ENCODE results near the gene PPP1R37. TPM values are rescaled to one million over a fixed set of nuclear protein-coding genes. Genes with fewer than 3 reads are reported as not detected.

The PPP1R37 gene
- total and polyA plus RNA-seq, 2 experiments from 2014 or later, result 11.8 to 51.8 TPM

- TF ChIP-seq, protein P1, sequence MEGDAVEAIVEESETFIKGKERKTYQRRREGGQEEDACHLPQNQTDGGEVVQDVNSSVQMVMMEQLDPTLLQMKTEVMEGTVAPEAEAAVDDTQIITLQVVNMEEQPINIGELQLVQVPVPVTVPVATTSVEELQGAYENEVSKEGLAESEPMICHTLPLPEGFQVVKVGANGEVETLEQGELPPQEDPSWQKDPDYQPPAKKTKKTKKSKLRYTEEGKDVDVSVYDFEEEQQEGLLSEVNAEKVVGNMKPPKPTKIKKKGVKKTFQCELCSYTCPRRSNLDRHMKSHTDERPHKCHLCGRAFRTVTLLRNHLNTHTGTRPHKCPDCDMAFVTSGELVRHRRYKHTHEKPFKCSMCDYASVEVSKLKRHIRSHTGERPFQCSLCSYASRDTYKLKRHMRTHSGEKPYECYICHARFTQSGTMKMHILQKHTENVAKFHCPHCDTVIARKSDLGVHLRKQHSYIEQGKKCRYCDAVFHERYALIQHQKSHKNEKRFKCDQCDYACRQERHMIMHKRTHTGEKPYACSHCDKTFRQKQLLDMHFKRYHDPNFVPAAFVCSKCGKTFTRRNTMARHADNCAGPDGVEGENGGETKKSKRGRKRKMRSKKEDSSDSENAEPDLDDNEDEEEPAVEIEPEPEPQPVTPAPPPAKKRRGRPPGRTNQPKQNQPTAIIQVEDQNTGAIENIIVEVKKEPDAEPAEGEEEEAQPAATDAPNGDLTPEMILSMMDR (IDR thresholded peaks at IDR 0.05; ENCODE audit: low read depth, low read length), result no peak
- Histone ChIP-seq H3K9me3 (ENCODE audit: low read depth) (no peaks in the 10 kb centered on the region), H3K4me1 (ENCODE audit: low read depth) (no peaks in the 10 kb centered on the region), H3K27ac (no peak overlapping the region), H3K27me3 (no peaks in the 10 kb centered on the region), H3K36me3 (no peaks in the 10 kb centered on the region), H3K4me3 (no peak overlapping the region)
- DNase-seq (ENCODE audit: low read depth in 1 of 2, low spot score in 1 of 2), result no peak
Measured at GRCh38 chr19:45110851-45111266, 17.9 kb downstream of the PPP1R37 start.

GRCh38 chr19:45112111-45112827 is 19.3 kb downstream of the PPP1R37 start:
- Histone ChIP-seq H3K36me3 (no peaks in the 10 kb centered on the region), H3K27me3 (no peaks in the 10 kb centered on the region), H3K4me3 (no peak overlapping the region), H3K27ac (no peak overlapping the region), H3K4me1 (ENCODE audit: low read depth) (peaks cover 4% of the 10 kb centered on the region), H3K9me3 (ENCODE audit: low read depth) (no peaks in the 10 kb centered on the region)
- TF ChIP-seq, protein P1 (IDR thresholded peaks at IDR 0.05; ENCODE audit: low read depth, low read length), result no peak
- DNase-seq (ENCODE audit: low read depth in 1 of 2, low spot score in 1 of 2), result no peak

DNA sequence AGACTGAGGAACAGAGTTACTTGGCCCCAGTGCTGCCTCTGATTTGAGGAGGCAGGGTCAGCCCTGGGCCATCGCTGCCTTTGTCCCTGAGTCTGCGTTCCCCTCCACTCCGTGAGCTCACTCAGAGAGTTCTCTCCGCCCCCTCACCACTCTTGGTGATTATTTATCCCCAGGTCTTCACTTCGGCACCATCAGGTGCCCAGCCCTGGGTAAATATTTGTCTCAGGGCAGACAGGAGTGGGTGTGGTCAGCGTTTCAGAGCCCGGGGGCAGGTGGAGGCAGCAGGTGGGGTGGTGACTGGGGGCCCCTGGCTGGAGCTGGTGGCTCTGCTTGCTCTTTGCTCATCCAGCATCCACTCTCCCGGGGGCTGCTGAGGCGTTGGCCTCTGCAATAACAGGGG is 20.6 kb downstream of the PPP1R37 start:
- TF ChIP-seq, protein P1 (IDR thresholded peaks at IDR 0.05; ENCODE audit: low read depth, low read length), result no peak
- no peak overlapping the region for H3K27ac ChIP-seq
- no peaks in the 10 kb centered on the region for H3K9me3 ChIP-seq (ENCODE audit: low read depth)
- H3K4me1 ChIP-seq (ENCODE audit: low read depth), result peaks cover 9% of the 10 kb centered on the region
- H3K4me3 ChIP-seq, result no peak overlapping the region
- H3K36me3 ChIP-seq, result no peaks in the 10 kb centered on the region
- no peaks in the 10 kb centered on the region for H3K27me3 ChIP-seq
- no peak for DNase-seq (ENCODE audit: low read depth in 1 of 2, low spot score in 1 of 2)

DNA sequence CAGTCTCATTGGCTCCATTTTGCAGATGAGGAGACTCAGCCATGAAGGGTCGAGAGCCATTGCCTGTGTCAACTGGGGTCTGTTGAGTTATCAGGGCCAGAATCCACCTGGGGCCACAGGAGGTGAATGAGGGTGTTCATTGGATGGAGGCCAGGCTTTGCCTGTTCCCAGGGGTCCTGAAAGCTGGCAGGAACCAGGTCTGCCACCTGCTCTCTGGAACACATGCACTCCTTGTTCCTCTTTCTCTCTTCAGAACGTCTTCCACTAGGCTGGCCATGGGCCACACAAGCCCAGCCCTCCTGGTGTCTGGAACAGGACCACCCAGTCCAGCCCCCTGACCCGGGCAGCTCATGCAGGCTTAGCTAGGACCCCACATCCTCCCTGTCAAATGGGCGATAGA is 21.1 kb downstream of the PPP1R37 start:
- no peaks in the 10 kb centered on the region for H3K9me3 ChIP-seq (ENCODE audit: low read depth)
- DNase-seq (ENCODE audit: low read depth in 1 of 2, low spot score in 1 of 2), result no peak
- H3K4me1 ChIP-seq (ENCODE audit: low read depth), result peaks cover 9% of the 10 kb centered on the region
- no peak overlapping the region for H3K27ac ChIP-seq
- H3K27me3 ChIP-seq, result no peaks in the 10 kb centered on the region
- no peak overlapping the region for H3K4me3 ChIP-seq
- H3K36me3 ChIP-seq, result no peaks in the 10 kb centered on the region
- TF ChIP-seq, protein P1 (IDR thresholded peaks at IDR 0.05; ENCODE audit: low read depth, low read length), result no peak

DNA sequence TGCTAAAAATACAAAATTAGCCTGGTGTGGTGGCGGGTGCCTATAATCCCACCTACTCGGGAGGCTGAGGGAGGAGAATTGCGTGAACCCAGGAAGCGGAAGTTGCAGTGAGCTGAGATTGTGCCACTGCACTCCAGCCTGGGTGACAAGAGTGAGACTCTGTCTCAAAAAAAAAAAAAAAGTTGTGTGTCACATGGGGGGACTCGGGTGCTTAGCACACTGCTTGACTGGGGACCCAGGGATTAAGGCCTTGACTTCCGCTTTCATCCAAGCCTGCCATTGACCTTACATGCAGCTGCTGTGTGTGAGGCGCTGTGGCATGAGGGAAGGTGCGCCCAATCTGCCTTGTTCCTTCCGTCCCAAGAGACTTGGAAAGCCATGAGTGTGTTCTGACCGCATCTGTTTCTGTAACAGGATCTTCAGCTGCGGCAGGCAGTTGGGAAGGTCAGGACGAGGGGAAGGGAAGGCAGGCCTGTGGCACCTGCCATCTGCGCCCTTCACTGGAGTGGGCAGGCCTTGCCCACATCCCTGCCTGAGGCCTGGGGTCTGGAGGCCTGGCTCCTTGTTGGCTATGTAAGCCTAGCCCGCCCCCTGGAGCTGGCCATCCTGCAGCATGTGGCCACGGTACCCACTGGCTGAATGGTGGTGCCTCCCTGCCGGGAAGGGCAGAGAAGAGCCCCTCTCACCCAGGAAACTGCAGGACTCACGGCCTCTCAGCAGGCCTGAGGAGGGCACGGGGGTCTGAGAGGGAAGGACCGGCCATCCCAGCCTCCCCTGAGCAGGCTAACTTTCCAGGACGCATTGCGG is 23.0 kb downstream of the PPP1R37 start:
- no peaks in the 10 kb centered on the region for H3K9me3 ChIP-seq (ENCODE audit: low read depth)
- H3K27me3 ChIP-seq, result no peaks in the 10 kb centered on the region
- no peaks in the 10 kb centered on the region for H3K36me3 ChIP-seq
- DNase-seq (ENCODE audit: low read depth in 1 of 2, low spot score in 1 of 2), result no peak
- H3K27ac ChIP-seq, result peak overlapping the region; percentile 10
- H3K4me1 ChIP-seq (ENCODE audit: low read depth), result peaks cover 9% of the 10 kb centered on the region
- H3K4me3 ChIP-seq, result no peak overlapping the region
- TF ChIP-seq, protein P1 (IDR thresholded peaks at IDR 0.05; ENCODE audit: low read depth, low read length), result no peak

All from cardiac muscle cell (in vitro differentiated cells and primary cell).